ENCODE data around the gene CPB2.

Gene CPB2

DNA sequence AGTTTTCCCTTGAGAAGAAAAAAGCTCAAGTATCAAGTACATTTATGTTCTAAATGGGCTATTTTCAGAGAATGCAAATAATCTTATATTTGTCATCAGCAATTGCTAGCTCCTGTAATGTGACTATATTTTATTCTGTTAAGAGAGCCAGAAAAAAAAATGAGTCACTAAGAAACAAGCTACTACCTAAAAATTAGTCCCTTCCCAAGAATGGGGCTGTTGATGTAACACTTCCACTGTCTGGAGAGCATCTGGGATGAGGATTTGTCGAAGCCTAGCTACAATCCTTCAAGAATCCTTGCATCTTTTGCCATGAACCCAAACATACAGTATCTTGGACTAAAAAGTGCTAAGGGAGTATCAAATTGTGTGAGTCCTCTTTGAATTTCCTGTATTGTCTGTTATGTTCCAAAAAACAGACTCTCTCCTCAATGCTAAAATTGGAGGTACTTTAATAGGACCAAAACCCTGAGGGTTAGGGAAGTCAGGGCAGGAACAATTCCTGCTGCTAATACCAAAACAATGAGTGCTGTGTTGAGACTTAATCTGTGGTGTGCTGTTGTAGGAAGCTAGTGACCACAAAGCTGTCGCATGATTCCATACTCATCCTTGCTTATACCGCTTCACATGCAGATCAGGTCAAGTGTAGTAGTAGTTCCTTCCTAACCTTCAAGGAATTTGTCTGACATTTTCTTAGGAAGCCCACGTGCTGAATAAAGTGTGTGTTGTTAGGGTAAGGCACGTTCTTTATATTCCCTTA lies 47.4 kb downstream of the CPB2 start:
- Histone ChIP-seq H3K4me1 (ENCODE audit: control insufficient read depth in 1 of 2, insufficient read depth in 1 of 2, low read depth in 1 of 2, low read length in 1 of 2) (peaks cover 7 to 9% of the 10 kb centered on the region in 2 experiments), H3K36me3 (no peaks in the 10 kb centered on the region), H3K4me3 (ENCODE audit: low read depth in 1 of 2, low read length in 1 of 2) (no peak overlapping the region), H3K9me3 (no peaks in the 10 kb centered on the region), H3K27ac (no peak overlapping the region), H3K27me3 (peaks cover 21% of the 10 kb centered on the region)
- no peak for TF ChIP-seq CTCF (IDR thresholded peaks at IDR 0.05)

- TF ChIP-seq CTCF (IDR thresholded peaks at IDR 0.05), result no peak
- peak overlapping the region; percentile 79 for H3K4me3 ChIP-seq (ENCODE audit: low read depth in 1 of 2, low read length in 1 of 2)
- no peaks in the 10 kb centered on the region for H3K9me3 ChIP-seq
- peaks cover 21 to 22% of the 10 kb centered on the region in 2 experiments for H3K4me1 ChIP-seq (ENCODE audit: control insufficient read depth in 1 of 2, insufficient read depth in 1 of 2, low read depth in 1 of 2, low read length in 1 of 2)
- peaks cover 21% of the 10 kb centered on the region for H3K27me3 ChIP-seq
- H3K36me3 ChIP-seq, result no peaks in the 10 kb centered on the region
- peak overlapping the region; percentile 98 for H3K27ac ChIP-seq
These were observed 51.4 kb downstream of the CPB2 start for GRCh38 chr13:46053162-46054012.

- Histone ChIP-seq H3K9me3 (no peaks in the 10 kb centered on the region), H3K27me3 (peaks cover 21% of the 10 kb centered on the region), H3K27ac (peak within 1 kb of the TSS; percentile 98), H3K4me1 (ENCODE audit: control insufficient read depth in 1 of 2, insufficient read depth in 1 of 2, low read depth in 1 of 2, low read length in 1 of 2) (peaks cover 21 to 22% of the 10 kb centered on the region in 2 experiments), H3K4me3 (ENCODE audit: low read depth in 1 of 2, low read length in 1 of 2) (peak within 1 kb of the TSS; percentile 79), H3K36me3 (no peaks in the 10 kb centered on the region)
- peak; percentile 75 for TF ChIP-seq CTCF (IDR thresholded peaks at IDR 0.05)
These were observed 52.3 kb downstream of the CPB2 start, which contains the start of gene ZC3H13 for GRCh38 chr13:46052319-46053161. Gene ZC3H13, minus strand, starts transcription at chr13:46052746. Its CDS starts 7,239 bp downstream, at chr13:46045507.

GRCh38 chr13:46051968-46052318 lies 52.9 kb downstream of the CPB2 start:
- no peaks in the 10 kb centered on the region for H3K36me3 ChIP-seq
- no peaks in the 10 kb centered on the region for H3K9me3 ChIP-seq
- peaks cover 21 to 22% of the 10 kb centered on the region in 2 experiments for H3K4me1 ChIP-seq (ENCODE audit: control insufficient read depth in 1 of 2, insufficient read depth in 1 of 2, low read depth in 1 of 2, low read length in 1 of 2)
- H3K4me3 ChIP-seq (ENCODE audit: low read depth in 1 of 2, low read length in 1 of 2), result peak overlapping the region; percentile 79
- no peak for TF ChIP-seq CTCF (IDR thresholded peaks at IDR 0.05)
- peak overlapping the region; percentile 98 for H3K27ac ChIP-seq
- peaks cover 21% of the 10 kb centered on the region for H3K27me3 ChIP-seq

- TF ChIP-seq CTCF (IDR thresholded peaks at IDR 0.05), result no peak
- H3K27ac ChIP-seq, result no peak overlapping the region
- peaks cover 21 to 22% of the 10 kb centered on the region in 2 experiments for H3K4me1 ChIP-seq (ENCODE audit: control insufficient read depth in 1 of 2, insufficient read depth in 1 of 2, low read depth in 1 of 2, low read length in 1 of 2)
- H3K4me3 ChIP-seq (ENCODE audit: low read depth in 1 of 2, low read length in 1 of 2), result no peak overlapping the region
- no peaks in the 10 kb centered on the region for H3K9me3 ChIP-seq
- no peaks in the 10 kb centered on the region for H3K36me3 ChIP-seq
- H3K27me3 ChIP-seq, result peaks cover 21% of the 10 kb centered on the region
These were observed 54.1 kb downstream of the CPB2 start for GRCh38 chr13:46050771-46051170.

All from neutrophil (primary cell).